Myocyte (in vitro differentiated cells): Measurements from ENCODE around the gene EIF2S1. TPM values are rescaled to one million over a fixed set of nuclear protein-coding genes. Genes with fewer than 3 reads are reported as not detected.
"Not testable (repeated sequence)": the region's sequence is repeated elsewhere in the genome, so short reads cannot be mapped to it uniquely, and the experiment has no call there.

Experiments used
- DNase-seq: peaks from one replicate; pipeline ENCODE4 v3.0.0-alpha.2; 2012; ENCODE audit warnings: low read depth
- total RNA-seq: library from RNA; depleted of rRNA; stranded (reverse); fragments of >200 nt; gene quantifications from 2 replicates; pipeline ENCODE4 v1.2.3, GENCODE V29; 2014

EIF2S1 gene
- total RNA-seq, 1 donor from 2014 or later: 194 TPM

- DNase-seq: no peak
Observed at GRCh38 chr14:67371247-67372148, 11.4 kb downstream of the EIF2S1 start.

- no peak for DNase-seq
Observed at GRCh38 chr14:67372833-67373232, 12.7 kb downstream of the EIF2S1 start.

GRCh38 chr14:67373347-67373746, 13.2 kb downstream of the EIF2S1 start:
- DNase-seq: no peak

- no peak for DNase-seq
Observed at GRCh38 chr14:67377916-67378315, 17.8 kb downstream of the EIF2S1 start.

- DNase-seq: no peak
Observed at GRCh38 chr14:67385120-67385519, 25.0 kb downstream of the EIF2S1 start.

- no peak for DNase-seq
Observed at GRCh38 chr14:67385618-67386017, 25.5 kb downstream of the EIF2S1 start.

GRCh38 chr14:67387195-67387594, 27.1 kb downstream of the EIF2S1 start:
- no peak for DNase-seq

GRCh38 chr14:67389275-67389674, 29.1 kb downstream of the EIF2S1 start:
- no peak for DNase-seq

GRCh38 chr14:67389811-67390534, 29.8 kb downstream of the EIF2S1 start:
- no peak for DNase-seq

- no peak for DNase-seq
Observed at GRCh38 chr14:67391268-67391667, 31.1 kb downstream of the EIF2S1 start.

GRCh38 chr14:67392123-67392522, 32.0 kb downstream of the EIF2S1 start:
- DNase-seq: no peak

- DNase-seq: peak; percentile 50
Observed at GRCh38 chr14:67392800-67393199, 32.7 kb downstream of the EIF2S1 start.

GRCh38 chr14:67393689-67394088, 33.6 kb downstream of the EIF2S1 start:
- no peak for DNase-seq

GRCh38 chr14:67395086-67395875, 35.2 kb downstream of the EIF2S1 start:
- DNase-seq: no peak

- DNase-seq: no peak
Observed at GRCh38 chr14:67395876-67396189, 35.7 kb downstream of the EIF2S1 start.

- no peak for DNase-seq
Observed at GRCh38 chr14:67396381-67396970, 36.3 kb downstream of the EIF2S1 start.

- DNase-seq: no peak
Observed at GRCh38 chr14:67397536-67397935, 37.4 kb downstream of the EIF2S1 start.

- DNase-seq: no peak
Observed at GRCh38 chr14:67400434-67400833, 40.3 kb downstream of the EIF2S1 start.

GRCh38 chr14:67405771-67406170, 45.6 kb downstream of the EIF2S1 start:
- no peak for DNase-seq

- DNase-seq: not testable (repeated sequence)
Observed at GRCh38 chr14:67408122-67408801, 48.1 kb downstream of the EIF2S1 start.

GRCh38 chr14:67409461-67409860, 49.3 kb downstream of the EIF2S1 start:
- no peak for DNase-seq
